GOT3 (cell line): ENCODE results near the gene MSANTD2.
A peak's percentile ranks its signal among the peaks of the same experiment; 100 is the strongest.

ENCODE experiments used
- DNase-seq: peaks from one replicate; lab custom pipeline; 2025; ENCODE audit warnings: mixed read lengths; lab: John Stamatoyannopoulos, UW

MSANTD2 gene

GRCh38 chr11:124800226-124800929, at the start of gene MSANTD2:
TSS of gene MSANTD2 (minus strand) at chr11:124800406. CDS start at chr11:124800380, 26 bp downstream.
- peak; percentile 32 for DNase-seq

GRCh38 chr11:124846070-124846673, 46.0 kb upstream of the MSANTD2 start:
- DNase-seq = no peak

GRCh38 chr11:124844664-124845079, 44.5 kb upstream of the MSANTD2 start:
- DNase-seq = no peak

GRCh38 chr11:124843616-124843910, 43.4 kb upstream of the MSANTD2 start:
- no peak for DNase-seq

- DNase-seq = no peak
Measured at GRCh38 chr11:124842305-124842704, 42.1 kb upstream of the MSANTD2 start.

- DNase-seq = no peak
Measured at GRCh38 chr11:124841840-124842239, 41.6 kb upstream of the MSANTD2 start.

GRCh38 chr11:124841201-124841600, 41.0 kb upstream of the MSANTD2 start:
- DNase-seq = no peak

GRCh38 chr11:124840666-124841065, 40.5 kb upstream of the MSANTD2 start:
- no peak for DNase-seq

- no peak for DNase-seq
Measured at GRCh38 chr11:124839972-124840621, 39.9 kb upstream of the MSANTD2 start.

GRCh38 chr11:124839128-124839971, 39.1 kb upstream of the MSANTD2 start:
- no peak for DNase-seq

- DNase-seq = no peak
Measured at GRCh38 chr11:124838805-124839127, 38.6 kb upstream of the MSANTD2 start.

- no peak for DNase-seq
Measured at GRCh38 chr11:124837491-124837856, 37.3 kb upstream of the MSANTD2 start.

GRCh38 chr11:124835918-124836317, 35.7 kb upstream of the MSANTD2 start:
- DNase-seq = no peak

GRCh38 chr11:124834526-124835180, 34.4 kb upstream of the MSANTD2 start:
- no peak for DNase-seq

- no peak for DNase-seq
Measured at GRCh38 chr11:124832571-124832970, 32.4 kb upstream of the MSANTD2 start.

GRCh38 chr11:124831897-124832296, 31.7 kb upstream of the MSANTD2 start:
- no peak for DNase-seq

- no peak for DNase-seq
Measured at GRCh38 chr11:124830749-124831148, 30.5 kb upstream of the MSANTD2 start.

- DNase-seq = no peak
Measured at GRCh38 chr11:124829986-124830385, 29.8 kb upstream of the MSANTD2 start.

- no peak for DNase-seq
Measured at GRCh38 chr11:124825876-124826275, 25.7 kb upstream of the MSANTD2 start.

- no peak for DNase-seq
Measured at GRCh38 chr11:124823512-124824376, 23.5 kb upstream of the MSANTD2 start.
